ENCODE results near the gene IFIT3.

The IFIT3 gene

DNA sequence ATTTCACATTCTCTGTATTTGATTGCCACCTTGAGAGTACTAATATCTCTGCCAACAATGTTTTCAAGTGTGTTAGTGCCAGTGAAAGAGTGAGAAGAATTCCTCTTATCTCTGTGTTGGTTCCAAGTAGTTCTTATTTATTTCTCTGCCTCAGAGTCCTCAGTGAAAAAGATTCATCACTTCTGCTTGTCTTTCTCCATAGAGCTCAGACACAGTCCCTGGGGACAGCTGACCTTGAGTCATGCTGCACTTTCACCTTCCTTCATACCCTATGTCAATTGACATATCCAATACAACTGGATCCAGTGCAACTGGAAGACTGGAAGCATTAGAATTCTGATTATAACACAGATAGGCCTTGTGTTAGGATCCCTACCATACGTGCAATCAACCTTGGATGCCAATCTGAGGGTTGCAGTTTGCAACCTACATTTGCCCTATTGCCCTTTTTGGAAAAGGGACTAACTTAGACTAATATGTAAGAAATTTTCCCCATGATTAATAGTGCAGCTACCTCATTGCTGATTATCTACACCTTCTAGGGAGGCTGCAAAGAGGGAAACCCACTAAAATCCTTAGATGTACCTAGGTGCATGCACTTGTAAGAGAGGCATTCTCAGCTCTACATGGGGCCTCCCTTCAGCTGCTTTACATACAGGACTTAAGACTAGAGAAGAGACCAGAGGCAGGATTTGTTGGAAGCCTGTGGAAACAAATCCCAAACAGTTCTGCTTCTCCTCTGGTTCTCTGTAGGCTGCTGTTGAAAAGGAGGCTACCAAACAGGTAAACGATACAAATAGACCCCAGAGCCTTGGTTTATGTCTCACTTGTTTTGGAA lies 17.5 kb upstream of the IFIT3 start:
- TF ChIP-seq CEBPB (IDR thresholded peaks at IDR 0.05) (no peak), CREB1 (IDR thresholded peaks at IDR 0.05; ENCODE audit: low read depth) (no peak), ZBTB7A (IDR thresholded peaks at IDR 0.05; ENCODE audit: low read depth) (no peak), TEAD4 (IDR thresholded peaks at IDR 0.05) (no peak), TAF1 (IDR thresholded peaks at IDR 0.05; ENCODE audit: low read depth) (no peak), EGR1 (IDR thresholded peaks at IDR 0.05) (no peak), MAX (IDR thresholded peaks at IDR 0.05) (no peak), REST (IDR thresholded peaks at IDR 0.05; ENCODE audit: low read depth) (no peak), RAD21 (IDR thresholded peaks at IDR 0.05; ENCODE audit: low read depth) (no peak), NFIC (IDR thresholded peaks at IDR 0.05) (no peak), YY1 (IDR thresholded peaks at IDR 0.05; ENCODE audit: low read depth) (no peak), TCF12 (IDR thresholded peaks at IDR 0.05; ENCODE audit: low read depth) (no peak), EP300 (IDR thresholded peaks at IDR 0.05; ENCODE audit: borderline replicate concordance) (no peak)
- TF ChIP-seq, protein P1, sequence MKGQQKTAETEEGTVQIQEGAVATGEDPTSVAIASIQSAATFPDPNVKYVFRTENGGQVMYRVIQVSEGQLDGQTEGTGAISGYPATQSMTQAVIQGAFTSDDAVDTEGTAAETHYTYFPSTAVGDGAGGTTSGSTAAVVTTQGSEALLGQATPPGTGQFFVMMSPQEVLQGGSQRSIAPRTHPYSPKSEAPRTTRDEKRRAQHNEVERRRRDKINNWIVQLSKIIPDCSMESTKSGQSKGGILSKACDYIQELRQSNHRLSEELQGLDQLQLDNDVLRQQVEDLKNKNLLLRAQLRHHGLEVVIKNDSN (IDR thresholded peaks at IDR 0.05): no peak

- TF ChIP-seq NFIC (IDR thresholded peaks at IDR 0.05) (no peak), EP300 (IDR thresholded peaks at IDR 0.05; ENCODE audit: borderline replicate concordance) (no peak), RAD21 (IDR thresholded peaks at IDR 0.05; ENCODE audit: low read depth) (no peak)
Measured at GRCh38 chr10:89312973-89313372, 14.8 kb upstream of the IFIT3 start.

DNA sequence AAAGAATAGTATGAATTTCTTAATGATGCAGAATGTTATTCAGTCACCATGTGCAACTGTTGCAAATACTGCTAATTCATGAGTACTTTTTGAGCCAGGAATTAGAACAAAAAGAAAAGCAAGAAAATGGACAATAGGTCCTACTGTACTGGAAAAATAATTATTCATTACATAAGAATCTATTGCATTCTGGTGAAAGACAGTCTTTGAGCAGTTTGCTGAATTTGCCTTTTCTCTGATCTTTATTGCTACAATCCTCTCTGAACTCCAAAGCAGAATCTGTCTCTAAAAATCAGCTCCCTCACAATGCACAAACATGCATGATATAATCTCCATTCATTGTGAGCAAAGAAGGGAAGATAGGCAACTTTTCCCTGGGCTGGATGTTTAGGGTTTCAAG lies 13.1 kb upstream of the IFIT3 start:
- TF ChIP-seq TEAD4 (IDR thresholded peaks at IDR 0.05) (no peak), TAF1 (IDR thresholded peaks at IDR 0.05; ENCODE audit: low read depth) (no peak), EGR1 (IDR thresholded peaks at IDR 0.05) (no peak), REST (IDR thresholded peaks at IDR 0.05; ENCODE audit: low read depth) (no peak)

- TF ChIP-seq FOXM1 (IDR thresholded peaks at IDR 0.05; ENCODE audit: borderline replicate concordance, low read depth) (no peak), NFIC (IDR thresholded peaks at IDR 0.05) (no peak), EGR1 (IDR thresholded peaks at IDR 0.05) (no peak), CREB1 (IDR thresholded peaks at IDR 0.05; ENCODE audit: low read depth) (no peak), REST (IDR thresholded peaks at IDR 0.05; ENCODE audit: low read depth) (no peak), TAF1 (IDR thresholded peaks at IDR 0.05; ENCODE audit: low read depth) (no peak), CEBPB (IDR thresholded peaks at IDR 0.05) (no peak), RAD21 (IDR thresholded peaks at IDR 0.05; ENCODE audit: low read depth) (no peak), YY1 (IDR thresholded peaks at IDR 0.05; ENCODE audit: low read depth) (no peak), EP300 (IDR thresholded peaks at IDR 0.05; ENCODE audit: borderline replicate concordance) (no peak), TCF12 (IDR thresholded peaks at IDR 0.05; ENCODE audit: low read depth) (no peak), MAX (IDR thresholded peaks at IDR 0.05) (no peak), TEAD4 (IDR thresholded peaks at IDR 0.05) (no peak), ZBTB7A (IDR thresholded peaks at IDR 0.05; ENCODE audit: low read depth) (no peak)
- TF ChIP-seq, protein P1 (IDR thresholded peaks at IDR 0.05): no peak
Measured at GRCh38 chr10:89329151-89329550, 1.4 kb downstream of the IFIT3 start.

All from Ishikawa (cell line).